ENCODE measurements around the gene VAPA.

DNA sequence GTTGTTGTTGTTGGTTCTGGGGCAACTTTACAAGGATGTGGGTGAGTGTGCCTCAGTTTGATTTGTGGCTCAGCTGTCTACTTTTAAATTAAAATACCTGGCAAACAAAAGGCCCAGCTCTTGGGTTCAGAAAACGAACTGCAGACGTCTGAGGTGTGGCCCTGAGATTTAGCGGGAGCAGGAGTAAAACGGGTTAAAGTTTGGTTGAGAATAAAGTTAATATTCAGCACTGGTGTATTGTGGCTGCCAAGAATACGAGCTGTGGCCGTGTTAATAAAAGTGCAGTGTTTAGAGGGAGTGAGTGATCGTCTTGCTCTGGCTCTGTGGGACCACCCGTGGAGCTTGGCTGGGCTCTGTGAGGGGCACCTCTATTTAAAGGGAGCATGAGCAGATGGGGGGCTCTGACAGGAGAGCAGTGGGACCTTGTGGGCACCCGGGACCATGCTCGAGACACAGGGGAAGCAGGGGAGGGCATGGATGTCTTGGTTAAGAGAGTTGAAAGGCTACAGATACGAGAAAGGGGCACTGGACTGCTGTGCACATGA, 80.3 kb downstream of the VAPA start:
- TF ChIP-seq POLR2A (IDR thresholded peaks at IDR 0.05), result no peak
- TF ChIP-seq, protein P1, sequence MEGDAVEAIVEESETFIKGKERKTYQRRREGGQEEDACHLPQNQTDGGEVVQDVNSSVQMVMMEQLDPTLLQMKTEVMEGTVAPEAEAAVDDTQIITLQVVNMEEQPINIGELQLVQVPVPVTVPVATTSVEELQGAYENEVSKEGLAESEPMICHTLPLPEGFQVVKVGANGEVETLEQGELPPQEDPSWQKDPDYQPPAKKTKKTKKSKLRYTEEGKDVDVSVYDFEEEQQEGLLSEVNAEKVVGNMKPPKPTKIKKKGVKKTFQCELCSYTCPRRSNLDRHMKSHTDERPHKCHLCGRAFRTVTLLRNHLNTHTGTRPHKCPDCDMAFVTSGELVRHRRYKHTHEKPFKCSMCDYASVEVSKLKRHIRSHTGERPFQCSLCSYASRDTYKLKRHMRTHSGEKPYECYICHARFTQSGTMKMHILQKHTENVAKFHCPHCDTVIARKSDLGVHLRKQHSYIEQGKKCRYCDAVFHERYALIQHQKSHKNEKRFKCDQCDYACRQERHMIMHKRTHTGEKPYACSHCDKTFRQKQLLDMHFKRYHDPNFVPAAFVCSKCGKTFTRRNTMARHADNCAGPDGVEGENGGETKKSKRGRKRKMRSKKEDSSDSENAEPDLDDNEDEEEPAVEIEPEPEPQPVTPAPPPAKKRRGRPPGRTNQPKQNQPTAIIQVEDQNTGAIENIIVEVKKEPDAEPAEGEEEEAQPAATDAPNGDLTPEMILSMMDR (IDR thresholded peaks at IDR 0.05), result no peak
